T-cell (primary cell): ENCODE data around the gene ST7. TPM values are rescaled to one million over a fixed set of nuclear protein-coding genes. Genes with fewer than 3 reads are reported as not detected.

Source experiments
- ATAC-seq, 4 experiments: fragments of 200-7000 bp in 3 of 4; fragments of 150-1000 bp in 1 of 4; cut with Tn5 transposase; replicated peaks in 1 of 4; 1 replicate in 3 of 4; 2 replicates in 1 of 4; pipeline ENCODE4 v1.10.0; 2021; ENCODE audit warnings: moderate library complexity in 3 of 4, mild to moderate bottlenecking in 2 of 4, moderate number of reproducible peaks in 1 of 4
- CTCF ChIA-PET, 2 donors: fragments of 300-600 bp; sonication (Branson Sonifier 250); formaldehyde crosslinking; loops; one replicate each; lab custom pipeline; 2022; ENCODE audit warnings: antibody characterized with exemption in 2 of 2; lab: Charles Lee
- POLR2A ChIA-PET, 2 donors: fragments of 300-600 bp; sonication (Branson Sonifier 250); formaldehyde crosslinking; loops; one replicate each; lab custom pipeline; 2022; ENCODE audit warnings: antibody characterized with exemption in 2 of 2; lab: Charles Lee
- DNase-seq, 35 experiments: peaks; one replicate each; pipeline versions ENCODE4 v3.0.0 to v3.0.0-alpha.2; 2013 to 2023
- H3K27ac ChIP-seq: one replicate; pipeline ENCODE4 v1.5.1; 2013; ENCODE audit warnings: low read length
- H3K27me3 ChIP-seq, 2 experiments: replicated peaks in 1 of 2; 1 replicate in 1 of 2; 2 replicates in 1 of 2; pipeline versions ENCODE4 v1.6.1 to v1.7.0; 2013; ENCODE audit warnings: low read length in 1 of 2, mixed read lengths in 1 of 2; ENCODE audit not compliant: control insufficient read depth in 2 of 2, insufficient read depth in 2 of 2; ENCODE audit errors: extremely low read depth in 1 of 2
- H3K36me3 ChIP-seq, 2 donors: 1 replicate in 1 of 2; 2 replicates in 1 of 2; pipeline versions ENCODE4 v1.6.1 to v1.7.0; 2013; ENCODE audit warnings: low read length in 1 of 2; ENCODE audit not compliant: control insufficient read depth in 2 of 2, insufficient read depth in 1 of 2; ENCODE audit errors: extremely low read depth in 1 of 2
- H3K4me1 ChIP-seq, 2 experiments: 1 replicate in 1 of 2; 2 replicates in 1 of 2; pipeline versions ENCODE4 v1.6.1 to v1.7.0; 2013; ENCODE audit warnings: low read length in 2 of 2, mixed read lengths in 1 of 2; ENCODE audit not compliant: insufficient read depth in 2 of 2, control insufficient read depth in 1 of 2; ENCODE audit errors: extremely low read depth in 1 of 2
- H3K4me3 ChIP-seq, 2 donors: 1 replicate in 1 of 2; 2 replicates in 1 of 2; pipeline versions ENCODE4 v1.5.1 to v1.7.0; 2013; ENCODE audit warnings: mild to moderate bottlenecking in 2 of 2, low read length in 1 of 2, moderate library complexity in 1 of 2; ENCODE audit not compliant: control insufficient read depth in 1 of 2; ENCODE audit errors: extremely low read depth in 1 of 2
- H3K9me3 ChIP-seq: 2 replicates; pipeline ENCODE4 v1.7.0; 2013
- H3K27ac Mint-ChIP-seq, 2 donors: one replicate each; pipeline ENCODE4 v1.8.0; 2020 to 2021; ENCODE audit warnings: mild to moderate bottlenecking in 2 of 2, mixed read lengths in 2 of 2
- H3K27me3 Mint-ChIP-seq, 2 donors: one replicate each; pipeline ENCODE4 v1.8.0; 2021 to 2022; ENCODE audit warnings: mixed read lengths in 2 of 2
- H3K36me3 Mint-ChIP-seq: one replicate; pipeline ENCODE4 v1.8.0; 2021; ENCODE audit warnings: mixed read lengths
- H3K4me1 Mint-ChIP-seq, 3 donors: one replicate each; pipeline ENCODE4 v1.8.0; 2020 to 2022; ENCODE audit warnings: mixed read lengths in 3 of 3, mild to moderate bottlenecking in 1 of 3
- H3K4me3 Mint-ChIP-seq, 3 donors: one replicate each; pipeline ENCODE4 v1.8.0; 2020 to 2022; ENCODE audit warnings: mild to moderate bottlenecking in 3 of 3, mixed read lengths in 3 of 3, moderate library complexity in 3 of 3
- H3K9me3 Mint-ChIP-seq, 3 donors: one replicate each; pipeline ENCODE4 v1.8.0; 2020 to 2022; ENCODE audit warnings: mixed read lengths in 3 of 3
- WGBS: methylation state at CpG from one replicate; pipeline ENCODE4 v1.1.5; 2013; ENCODE audit warnings: missing lambda C conversion rate; ENCODE audit not compliant: insufficient coverage; 5-methylcytosine and 5-hydroxymethylcytosine counted together
- total RNA-seq, 35 experiments: library from RNA in 6 of 35; stranded (reverse) in 6 of 35; fragments of 120-200 nt in 1 of 35; gene quantifications; one replicate each; pipeline versions ENCODE4 v1.2.1 to v1.2.4 and lab custom pipeline; 2013 to 2026

Gene ST7
- total RNA-seq, 5 donors from 2014 or later (not counting 1 experiment from before 2014, with no cell fraction given) = 3.3 to 6.1 (median 4.4) TPM

DNA sequence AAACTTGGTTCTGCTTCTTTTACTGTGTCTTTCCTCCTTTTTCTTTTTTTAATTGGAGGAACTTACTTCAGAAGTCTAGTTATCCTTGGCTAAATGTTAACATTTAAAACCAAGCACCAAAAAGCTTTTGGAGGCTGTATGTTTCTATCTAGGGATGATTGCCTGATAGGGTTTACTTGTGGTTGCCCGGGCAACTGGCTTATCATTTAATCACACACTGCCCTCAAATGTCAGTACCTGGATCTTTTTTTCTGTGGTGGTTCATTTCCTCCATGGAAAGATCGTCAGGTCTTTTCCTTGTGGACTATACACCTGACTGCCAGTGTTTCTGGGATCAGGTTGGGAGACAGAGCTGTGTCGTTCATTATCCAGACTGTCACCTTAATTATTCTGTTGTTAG lies 196.4 kb downstream of the ST7 start:
- H3K27me3 ChIP-seq = no peaks in the 10 kb centered on the region
- ATAC-seq (no peak), DNase-seq (no peak)
- H3K4me1 ChIP-seq = no peaks in the 10 kb centered on the region
- H3K9me3 Mint-ChIP-seq = no peaks in the 10 kb centered on the region
- no peaks in the 10 kb centered on the region for H3K4me1 Mint-ChIP-seq
- peaks cover 0 to 2% of the 10 kb centered on the region in 2 donors for H3K36me3 ChIP-seq
- H3K27ac ChIP-seq = no peak overlapping the region
- H3K27ac Mint-ChIP-seq = no peak overlapping the region
- H3K9me3 ChIP-seq = no peaks in the 10 kb centered on the region
- H3K4me3 ChIP-seq = no peak overlapping the region
- H3K27me3 Mint-ChIP-seq = no peaks in the 10 kb centered on the region
- ChIA-PET CTCF (interaction anchor here in 1 of 2 donors (0.7 kb wide), 1 partner anchor 52 kb away, joined by 7 read pairs; no protein-coding TSS in a partner anchor), POLR2A (no interaction called here)
- no CpG with 5 or more reads among the region's 3 CpGs for WGBS
- H3K36me3 Mint-ChIP-seq = peaks cover 8% of the 10 kb centered on the region
- H3K4me3 Mint-ChIP-seq = no peak overlapping the region

DNA sequence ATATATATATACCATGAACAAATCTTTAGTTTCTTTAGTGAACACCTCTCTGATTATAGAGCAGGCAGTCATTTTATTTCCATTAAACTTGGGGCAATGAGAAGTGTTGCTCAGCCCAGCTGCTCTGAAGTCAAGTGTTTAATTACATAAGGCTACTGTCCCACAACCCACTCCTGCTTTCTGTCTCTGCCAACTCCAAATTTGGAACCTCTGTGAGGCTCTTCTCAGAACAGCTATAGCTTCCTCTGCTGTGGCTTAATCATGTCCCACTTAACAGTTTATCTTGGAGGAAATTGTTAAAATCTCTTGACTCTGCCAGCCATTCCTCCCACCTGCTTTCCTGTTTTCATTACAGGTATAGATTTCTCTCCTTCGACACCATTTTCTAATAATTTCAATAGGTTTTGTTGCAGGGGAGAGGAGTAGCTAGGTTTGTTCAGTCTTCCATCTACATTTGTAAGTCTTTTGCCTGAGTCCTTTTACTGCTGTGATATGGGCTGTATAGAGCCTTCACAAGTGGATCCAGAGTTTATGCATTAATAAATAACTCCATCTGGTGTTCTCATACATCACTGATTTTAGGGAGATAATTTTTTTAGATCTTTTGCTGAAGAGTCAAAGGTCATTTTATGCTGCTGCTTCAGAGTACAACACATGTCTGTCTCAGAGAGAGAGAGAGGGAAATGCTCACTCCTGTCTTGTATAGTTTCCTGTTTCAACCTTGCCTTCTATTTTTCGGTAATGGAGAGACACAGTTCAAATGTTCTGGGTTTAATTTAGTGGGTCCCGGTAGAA lies 199.1 kb downstream of the ST7 start:
- Histone ChIP-seq H3K4me3 (no peak overlapping the region), H3K9me3 (no peaks in the 10 kb centered on the region), H3K27ac (no peak overlapping the region), H3K27me3 (no peaks in the 10 kb centered on the region), H3K36me3 (peaks cover 0 to 2% of the 10 kb centered on the region in 2 donors), H3K4me1 (no peaks in the 10 kb centered on the region)
- Mint-ChIP-seq H3K4me3 (no peak overlapping the region), H3K36me3 (peaks cover 8% of the 10 kb centered on the region), H3K27me3 (no peaks in the 10 kb centered on the region), H3K9me3 (no peaks in the 10 kb centered on the region), H3K27ac (no peak overlapping the region), H3K4me1 (no peaks in the 10 kb centered on the region)
- WGBS = 79% methylated on average over 2 of the region's 3 CpGs
- DNase-seq = no peak
- CTCF ChIA-PET = no interaction called here
- POLR2A ChIA-PET = no interaction called here
- ATAC-seq = no peak

DNA sequence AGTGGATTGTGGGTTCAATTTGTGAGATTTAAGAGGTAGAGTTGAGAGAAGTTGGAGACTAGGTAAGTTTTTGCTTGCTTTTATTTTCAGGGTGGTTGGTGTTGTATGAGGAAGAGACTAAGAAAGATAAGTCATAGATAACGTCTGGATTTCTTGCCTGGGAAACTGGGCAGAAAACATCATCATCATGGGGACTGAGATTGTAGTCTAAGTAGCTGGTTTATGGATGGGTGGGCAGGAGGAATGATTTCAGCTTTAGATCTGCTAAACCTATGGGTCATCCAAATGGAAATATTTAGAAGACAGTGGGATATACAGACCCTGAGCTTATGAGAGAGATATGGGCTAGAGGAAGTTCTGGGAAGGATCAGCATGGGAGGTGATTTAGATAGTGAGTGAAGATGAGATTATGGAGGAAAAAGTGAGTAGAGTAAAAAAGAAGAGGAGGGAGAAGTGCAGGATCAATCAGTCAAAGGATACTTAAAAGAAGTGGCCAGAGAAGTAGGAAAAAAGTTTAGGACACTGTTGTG lies 199.8 kb downstream of the ST7 start:
- Histone ChIP-seq H3K9me3 (no peaks in the 10 kb centered on the region), H3K4me3 (no peak overlapping the region), H3K4me1 (no peaks in the 10 kb centered on the region), H3K27me3 (no peaks in the 10 kb centered on the region), H3K27ac (no peak overlapping the region), H3K36me3 (peaks cover 0 to 2% of the 10 kb centered on the region in 2 donors)
- WGBS = 67% methylated on average over 1 of the region's 1 CpG
- Mint-ChIP-seq H3K36me3 (peaks cover 8% of the 10 kb centered on the region), H3K4me3 (no peak overlapping the region), H3K27me3 (no peaks in the 10 kb centered on the region), H3K9me3 (no peaks in the 10 kb centered on the region), H3K27ac (no peak overlapping the region), H3K4me1 (no peaks in the 10 kb centered on the region)
- DNase-seq (no peak), ATAC-seq (no peak)
- CTCF ChIA-PET = no interaction called here
- POLR2A ChIA-PET = no interaction called here

DNA sequence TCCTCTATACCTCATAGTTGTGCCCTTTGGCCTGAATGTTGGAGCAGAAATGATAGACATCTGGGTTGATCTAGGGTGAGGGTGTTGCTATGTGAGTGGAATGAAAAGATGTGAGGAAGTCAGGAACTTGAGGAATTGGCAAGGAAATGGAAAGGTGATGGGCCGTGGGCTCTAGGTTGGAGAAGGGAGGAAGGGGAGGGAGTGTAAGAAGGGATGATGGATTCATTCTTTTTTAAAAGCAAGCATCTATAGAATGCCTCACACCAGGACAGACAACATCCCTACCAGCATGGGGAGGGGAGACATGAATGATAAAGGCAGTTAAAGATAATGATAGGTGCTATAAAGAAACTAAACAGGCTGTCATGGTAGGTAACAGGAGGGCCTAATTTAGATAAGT lies 201.4 kb downstream of the ST7 start:
- H3K36me3 ChIP-seq = no peaks in the 10 kb centered on the region
- H3K4me1 ChIP-seq = no peaks in the 10 kb centered on the region
- H3K27me3 ChIP-seq = no peaks in the 10 kb centered on the region
- Mint-ChIP-seq H3K4me3 (no peak overlapping the region), H3K4me1 (no peaks in the 10 kb centered on the region), H3K27me3 (no peaks in the 10 kb centered on the region), H3K27ac (no peak overlapping the region), H3K36me3 (peaks cover 8% of the 10 kb centered on the region), H3K9me3 (no peaks in the 10 kb centered on the region)
- no peak overlapping the region for H3K27ac ChIP-seq
- no peak for ATAC-seq
- ChIA-PET CTCF (no interaction called here), POLR2A (no interaction called here)
- H3K9me3 ChIP-seq = no peaks in the 10 kb centered on the region
- no peak overlapping the region for H3K4me3 ChIP-seq
- WGBS = no CpG with 5 or more reads among the region's 1 CpG
- no peak for DNase-seq

DNA sequence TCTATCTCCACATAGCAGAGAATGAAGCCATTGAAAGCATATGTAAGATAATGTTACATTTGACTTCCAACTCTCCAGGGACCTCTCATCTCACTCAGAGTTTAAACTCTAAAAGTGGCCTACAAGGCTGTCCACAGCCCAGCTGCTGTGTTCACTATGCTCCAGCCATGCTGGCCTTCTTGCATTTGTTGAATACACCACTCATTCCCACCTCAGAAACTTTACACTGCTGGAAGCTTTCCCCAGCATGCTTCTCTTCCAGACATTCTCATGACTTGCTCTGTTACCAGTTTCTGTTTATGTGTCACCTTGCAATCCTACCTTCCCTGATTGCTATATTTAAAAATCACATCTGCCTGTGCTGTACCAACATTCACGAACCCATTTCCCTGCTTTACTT lies 202.4 kb downstream of the ST7 start:
- Histone ChIP-seq H3K27me3 (no peaks in the 10 kb centered on the region), H3K36me3 (no peaks in the 10 kb centered on the region), H3K27ac (no peak overlapping the region), H3K9me3 (no peaks in the 10 kb centered on the region), H3K4me1 (no peaks in the 10 kb centered on the region), H3K4me3 (no peak overlapping the region)
- CTCF ChIA-PET = interaction anchor here (0.5 kb wide), 3 partner anchors 30 to 171 kb away, joined by 3 to 4 read pairs (median 3); no protein-coding TSS in a partner anchor
- Mint-ChIP-seq H3K4me1 (no peaks in the 10 kb centered on the region), H3K36me3 (peaks cover 4% of the 10 kb centered on the region), H3K4me3 (no peak overlapping the region), H3K27me3 (no peaks in the 10 kb centered on the region), H3K9me3 (no peaks in the 10 kb centered on the region), H3K27ac (no peak overlapping the region)
- POLR2A ChIA-PET = no interaction called here
- DNase-seq = no peak
- no CpG with 5 or more reads among the region's 1 CpG for WGBS
- ATAC-seq = no peak

DNA sequence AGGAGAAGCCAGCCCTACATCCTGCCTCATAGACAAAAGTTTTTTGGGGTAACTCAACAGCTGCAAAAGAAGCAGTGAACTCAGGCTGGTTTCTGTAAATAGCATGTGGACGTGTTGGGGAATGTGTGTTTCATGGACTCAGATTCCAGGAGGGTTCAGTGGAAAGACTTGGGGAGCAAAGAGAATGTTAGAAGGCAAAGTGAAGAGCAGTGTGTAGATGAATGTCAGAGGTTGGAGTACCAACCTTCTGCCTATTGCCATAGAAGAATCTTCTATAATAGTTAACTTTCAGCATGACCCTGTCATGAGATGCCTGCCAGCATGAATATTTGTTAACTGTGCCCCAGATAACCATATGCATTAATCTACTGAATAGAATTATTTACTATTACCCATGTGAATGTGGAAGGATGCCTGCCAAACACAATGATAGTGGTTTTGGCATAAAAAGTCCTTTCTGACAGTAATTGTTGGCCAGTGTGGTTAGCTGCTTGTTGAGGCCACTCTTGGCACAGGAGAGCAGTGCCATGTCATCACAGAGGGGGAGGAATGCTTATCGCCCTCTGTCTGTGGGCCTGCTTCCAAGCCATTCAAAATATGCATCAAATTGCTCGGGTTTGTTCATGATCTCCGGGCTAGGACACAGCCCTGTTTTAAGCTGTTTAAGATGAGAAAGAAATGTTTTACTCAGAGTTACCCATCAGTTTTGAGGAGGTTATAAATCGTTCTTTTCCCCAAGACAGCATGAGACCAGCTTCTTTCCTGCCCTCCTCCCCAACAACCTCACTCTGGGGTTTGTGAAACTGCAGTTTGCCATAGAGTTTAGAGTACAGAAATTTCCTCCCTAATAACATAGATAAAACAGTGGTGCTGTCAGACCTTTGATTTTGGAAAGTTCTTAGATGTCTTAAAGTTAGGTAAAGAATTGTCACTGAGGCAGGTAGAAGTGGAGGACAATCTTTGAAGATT lies 204.2 kb downstream of the ST7 start:
- H3K36me3 Mint-ChIP-seq = no peaks in the 10 kb centered on the region
- Histone ChIP-seq H3K4me1 (no peaks in the 10 kb centered on the region), H3K4me3 (no peak overlapping the region), H3K9me3 (no peaks in the 10 kb centered on the region), H3K27me3 (no peaks in the 10 kb centered on the region), H3K27ac (no peak overlapping the region), H3K36me3 (no peaks in the 10 kb centered on the region)
- no peaks in the 10 kb centered on the region for H3K9me3 Mint-ChIP-seq
- ChIA-PET POLR2A (no interaction called here), CTCF (interaction anchor here in 1 of 2 donors (0.6 kb wide), 1 partner anchor 43 kb away, joined by 3 read pairs; no protein-coding TSS in a partner anchor)
- H3K27ac Mint-ChIP-seq = no peak overlapping the region
- no peak overlapping the region for H3K4me3 Mint-ChIP-seq
- no peaks in the 10 kb centered on the region for H3K27me3 Mint-ChIP-seq
- DNase-seq = no peak
- WGBS = 86% methylated on average over 2 of the region's 5 CpGs
- H3K4me1 Mint-ChIP-seq = no peaks in the 10 kb centered on the region
- ATAC-seq = no peak
